B cell (primary cell): ENCODE results near the gene RHOBTB3. TPM values are rescaled to one million over a fixed set of nuclear protein-coding genes. Genes with fewer than 3 reads are reported as not detected.

Experiments used
- ATAC-seq: fragments of 200-7000 bp; cut with Tn5 transposase; one replicate; pipeline ENCODE4 v1.10.0; 2021; ENCODE audit warnings: low read depth, mild to moderate bottlenecking, moderate number of reproducible peaks, moderate library complexity
- CTCF ChIA-PET: fragments of 350-600 bp; sonication (Branson Sonifier 250); formaldehyde crosslinking; loops from one replicate; lab custom pipeline; 2021; ENCODE audit warnings: antibody characterized with exemption, inconsistent platforms; lab: Charles Lee
- POLR2A ChIA-PET: fragments of 350-600 bp; sonication (Branson Sonifier 250); formaldehyde crosslinking; loops from one replicate; lab custom pipeline; 2021; ENCODE audit warnings: antibody characterized with exemption; lab: Charles Lee
- DNase-seq: peaks from one replicate; pipeline ENCODE4 v3.0.0; 2013
- H2AFZ ChIP-seq: 2 replicates; pipeline ENCODE4 v1.6.1; 2012; ENCODE audit warnings: mild to moderate bottlenecking, low read depth, low read length; ENCODE audit not compliant: insufficient read depth, poor library complexity, severe bottlenecking
- H3K27ac ChIP-seq, 2 donors: 1 replicate in 1 of 2; 2 replicates in 1 of 2; pipeline ENCODE4 v1.5.1; 2012 to 2013; ENCODE audit warnings: low read length in 2 of 2, mild to moderate bottlenecking in 2 of 2, moderate library complexity in 1 of 2
- H3K27me3 ChIP-seq, 4 experiments: fragments of 200-600 bp in 1 of 4; sonication (generic) in 1 of 4; replicated peaks in 1 of 4; 1 replicate in 2 of 4; 2 replicates in 2 of 4; pipeline versions ENCODE4 v1.6.1 to v1.7.0; 2013 to 2016; ENCODE audit warnings: low read length in 3 of 4, mild to moderate bottlenecking in 2 of 4, mixed read lengths in 1 of 4, moderate library complexity in 1 of 4; ENCODE audit not compliant: insufficient read depth in 4 of 4, control insufficient read depth in 3 of 4; ENCODE audit errors: control extremely low read depth in 1 of 4
- H3K36me3 ChIP-seq, 2 experiments: replicated peaks in 1 of 2; 1 replicate in 1 of 2; 2 replicates in 1 of 2; pipeline versions ENCODE4 v1.6.1 to v1.7.1; 2013; ENCODE audit warnings: low read length in 1 of 2; ENCODE audit not compliant: insufficient read depth in 2 of 2, control insufficient read depth in 1 of 2; ENCODE audit errors: control extremely low read depth in 1 of 2, extremely low read depth in 1 of 2
- H3K4me1 ChIP-seq, 2 donors: fragments of 200-600 bp in 1 of 2; sonication (generic) in 1 of 2; 1 replicate in 1 of 2; 2 replicates in 1 of 2; pipeline versions ENCODE4 v1.5.1 to v1.6.1; 2013 to 2017; ENCODE audit warnings: low read length in 2 of 2; ENCODE audit not compliant: control insufficient read depth in 2 of 2, insufficient read depth in 2 of 2
- H3K4me2 ChIP-seq: replicated peaks from 2 replicates; pipeline ENCODE3; 2012; ENCODE audit warnings: mild to moderate bottlenecking, low read depth, low read length; ENCODE audit not compliant: poor library complexity, severe bottlenecking
- H3K4me3 ChIP-seq, 5 experiments: fragments of 200-600 bp in 1 of 5; sonication (generic) in 1 of 5; 1 replicate in 3 of 5; 2 replicates in 2 of 5; pipeline versions ENCODE4 v1.5.1 to v1.7.0; 2011 to 2016; ENCODE audit warnings: low read length in 4 of 5, mild to moderate bottlenecking in 4 of 5, low read depth in 2 of 5, control low read depth in 1 of 5, moderate library complexity in 1 of 5; ENCODE audit not compliant: insufficient read depth in 1 of 5; ENCODE audit errors: control extremely low read depth in 1 of 5, extremely low read depth in 1 of 5
- H3K79me2 ChIP-seq: fragments of 200-600 bp; sonication (generic); one replicate; pipeline ENCODE4 v1.6.0; 2016; ENCODE audit warnings: low read length; ENCODE audit not compliant: control insufficient read depth, insufficient read depth
- H3K9ac ChIP-seq: fragments of 200-600 bp; sonication (generic); 2 replicates; pipeline ENCODE4 v1.6.1; 2017; ENCODE audit warnings: mild to moderate bottlenecking, low read length, moderate library complexity
- H3K9me3 ChIP-seq, 3 donors: one replicate each; pipeline versions ENCODE4 v1.6.1 to v1.7.1; 2013; ENCODE audit warnings: low read length in 2 of 3; ENCODE audit not compliant: control insufficient read depth in 2 of 3, insufficient read depth in 1 of 3; ENCODE audit errors: control extremely low read depth in 1 of 3
- H4K20me1 ChIP-seq: 2 replicates; pipeline ENCODE4 v1.6.0; 2012; ENCODE audit warnings: mild to moderate bottlenecking, low read length; ENCODE audit not compliant: insufficient read depth, control insufficient read depth, poor library complexity, severe bottlenecking
- H3K27ac Mint-ChIP-seq: one replicate; pipeline ENCODE4 v1.8.0; 2021; ENCODE audit warnings: mixed read lengths
- H3K27me3 Mint-ChIP-seq: one replicate; pipeline ENCODE4 v1.8.0; 2021; ENCODE audit warnings: mixed read lengths
- H3K4me1 Mint-ChIP-seq: one replicate; pipeline ENCODE4 v1.8.0; 2021; ENCODE audit warnings: mixed read lengths
- H3K4me3 Mint-ChIP-seq: one replicate; pipeline ENCODE4 v1.8.0; 2021; ENCODE audit warnings: mixed read lengths
- H3K9me3 Mint-ChIP-seq: one replicate; pipeline ENCODE4 v1.8.0; 2022; ENCODE audit warnings: mixed read lengths; ENCODE audit not compliant: insufficient read depth
- CTCF ChIP-seq: fragments of 200-600 bp; IDR thresholded peaks from one replicate; pipeline ENCODE4 v1.8.0; 2022; ENCODE audit warnings: antibody characterized with exemption, mild to moderate bottlenecking
- EZH2 ChIP-seq: IDR thresholded peaks from 2 replicates; pipeline ENCODE4 v1.6.1; 2012; ENCODE audit warnings: borderline replicate concordance, low read depth, mild to moderate bottlenecking, moderate library complexity, low read length; ENCODE audit not compliant: insufficient read depth, poor library complexity, severe bottlenecking
- WGBS: methylation state at CpG from one replicate; pipeline ENCODE4 v1.1.5; 2013; ENCODE audit warnings: missing lambda C conversion rate; ENCODE audit not compliant: insufficient coverage; 5-methylcytosine and 5-hydroxymethylcytosine counted together
- intact Hi-C: fragments of 100-400 bp; cut with micrococcal nuclease; formaldehyde crosslinking; loops from one replicate; pipeline ENCODE4 v1.10.0; 2022
- polyA plus RNA-seq: library from polyadenylated mRNA; depleted of rRNA; stranded (reverse); fragments of >200 nt; gene quantifications from 2 replicates; pipeline ENCODE4 v1.2.3, GENCODE V29; 2012
- total RNA-seq, 2 donors: library from RNA; stranded (reverse); fragments of 120-200 nt in 1 of 2; gene quantifications; 1 replicate in 1 of 2; 2 replicates in 1 of 2; pipeline versions ENCODE4 v1.2.3 to v1.2.4, GENCODE V29; 2013 to 2022

The RHOBTB3 gene
- total and polyA plus RNA-seq, 2 donors (not counting 1 experiment from before 2014, with no cell fraction given): 1.7 to 5.0 TPM

- no peak for DNase-seq
- Mint-ChIP-seq H3K9me3 (peaks cover 3% of the 10 kb centered on the region), H3K27me3 (no peaks in the 10 kb centered on the region), H3K4me3 (no peak overlapping the region), H3K27ac (no peak overlapping the region), H3K4me1 (no peaks in the 10 kb centered on the region)
- POLR2A ChIA-PET: no interaction called here
- Histone ChIP-seq H3K4me2 (no peak overlapping the region), H3K79me2 (peaks cover 10% of the 10 kb centered on the region), H3K9ac (no peak overlapping the region), H3K27ac (no peak overlapping the region), H2AFZ (no peak overlapping the region), H3K4me1 (no peaks in the 10 kb centered on the region), H4K20me1 (no peaks in the 10 kb centered on the region), H3K27me3 (no peaks in the 10 kb centered on the region), H3K4me3 (no peak overlapping the region), H3K36me3 (no peaks in the 10 kb centered on the region), H3K9me3 (no peaks in the 10 kb centered on the region)
- TF ChIP-seq CTCF (no peak), EZH2 (no peak)
- intact Hi-C loops: no loop called here
- ATAC-seq: no peak
- no CpG with 5 or more reads among the region's 2 CpGs for WGBS
- CTCF ChIA-PET: interaction anchor here (1.0 to 4.9 kb wide), 2 partner anchors 16 to 20 kb away, joined by 3 to 27 read pairs; no protein-coding TSS in a partner anchor
Observed at GRCh38 chr5:95801532-95801931, 70.4 kb downstream of the RHOBTB3 start.

- Histone ChIP-seq H4K20me1 (no peaks in the 10 kb centered on the region), H3K36me3 (no peaks in the 10 kb centered on the region), H2AFZ (no peak overlapping the region), H3K79me2 (peaks cover 10% of the 10 kb centered on the region), H3K4me3 (no peak overlapping the region), H3K9me3 (no peaks in the 10 kb centered on the region), H3K9ac (no peak overlapping the region), H3K4me1 (no peaks in the 10 kb centered on the region), H3K27me3 (no peaks in the 10 kb centered on the region), H3K4me2 (no peak overlapping the region), H3K27ac (no peak overlapping the region)
- WGBS: no CpG with 5 or more reads among the region's 3 CpGs
- peaks cover 3% of the 10 kb centered on the region for H3K9me3 Mint-ChIP-seq
- TF ChIP-seq EZH2 (no peak), CTCF (no peak)
- ATAC-seq (no peak), DNase-seq (no peak)
- intact Hi-C loops: no loop called here
- no peak overlapping the region for H3K4me3 Mint-ChIP-seq
- no peaks in the 10 kb centered on the region for H3K27me3 Mint-ChIP-seq
- CTCF ChIA-PET: interaction anchor here (1.0 to 4.9 kb wide), 2 partner anchors 16 to 20 kb away, joined by 3 to 27 read pairs; no protein-coding TSS in a partner anchor
- peaks cover under 1% of the 10 kb centered on the region for H3K4me1 Mint-ChIP-seq
- POLR2A ChIA-PET: no interaction called here
- no peak overlapping the region for H3K27ac Mint-ChIP-seq
Observed at GRCh38 chr5:95801961-95802360, 70.8 kb downstream of the RHOBTB3 start.
